Effector CD4-positive, alpha-beta T cell (primary cell): Measurements from ENCODE around the gene NDUFAF2.
"Not testable (repeated sequence)": the region's sequence is repeated elsewhere in the genome, so short reads cannot be mapped to it uniquely, and the experiment has no call there.

Source experiments
- DNase-seq: peaks from one replicate; pipeline ENCODE4 v3.0.0-alpha.2; 2020

Gene NDUFAF2

DNA sequence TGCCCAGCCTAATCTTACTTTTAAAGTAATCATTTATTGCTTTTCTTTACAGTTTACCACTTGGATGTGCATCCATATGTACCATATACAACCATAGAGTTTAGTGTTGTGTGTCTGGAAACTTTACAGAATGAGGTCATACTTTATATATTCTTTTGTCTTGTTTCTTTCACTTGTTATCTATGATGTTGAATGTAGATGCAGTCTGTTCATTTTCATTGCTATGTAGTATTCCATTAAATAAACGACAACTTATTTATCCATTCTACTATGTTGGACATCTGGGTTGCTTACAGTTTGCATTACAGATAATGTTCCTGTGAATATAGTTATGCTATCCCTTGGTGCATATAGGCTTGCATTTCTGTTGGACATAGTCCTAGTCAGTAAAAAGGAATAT lies 238.5 kb downstream of the NDUFAF2 start:
- no peak for DNase-seq

DNA sequence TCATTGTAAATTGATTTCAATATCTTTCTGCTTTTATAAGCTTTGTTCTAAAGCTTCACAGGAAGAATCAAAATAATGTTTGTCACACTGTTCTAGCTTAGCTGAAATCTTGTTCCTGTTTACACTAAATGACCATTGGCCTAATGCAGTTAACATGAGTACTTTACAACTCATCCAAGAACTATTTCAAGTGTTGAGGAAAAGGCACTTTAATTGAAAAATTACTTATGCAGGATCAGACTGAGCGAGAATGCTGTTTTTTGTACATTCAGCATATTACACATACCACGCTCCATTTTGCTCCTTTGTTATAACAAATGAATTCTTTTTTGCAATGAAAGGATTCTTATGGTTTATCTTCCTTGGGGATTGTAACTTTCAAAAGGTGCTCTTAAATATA lies 239.7 kb downstream of the NDUFAF2 start:
- DNase-seq, result no peak

- DNase-seq, result no peak
Measured at GRCh38 chr5:61186634-61187033, 241.6 kb downstream of the NDUFAF2 start.

- not testable (repeated sequence) for DNase-seq
Measured at GRCh38 chr5:61187352-61187751, 242.3 kb downstream of the NDUFAF2 start.

DNA sequence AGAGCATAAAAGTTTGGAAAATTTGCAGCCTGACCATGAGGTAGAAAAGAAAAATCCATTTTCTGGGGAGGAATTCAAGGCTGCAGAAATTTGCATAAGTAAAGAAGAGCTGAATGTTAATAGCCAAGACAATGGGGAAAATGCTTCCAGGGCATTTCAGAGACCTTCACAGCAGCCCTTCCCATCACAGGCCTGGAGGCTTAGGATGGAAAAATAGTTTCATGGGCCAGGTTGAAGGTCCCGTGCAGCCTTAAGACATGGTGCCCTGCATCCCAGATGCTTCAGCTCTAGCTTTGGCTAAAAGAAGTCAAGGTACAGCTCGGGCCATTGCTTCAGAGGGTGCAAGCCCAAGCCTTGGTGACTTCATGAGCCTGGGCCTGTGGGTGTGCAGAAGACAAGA lies 242.8 kb downstream of the NDUFAF2 start:
- DNase-seq, result not testable (repeated sequence)

- DNase-seq, result no peak
Measured at GRCh38 chr5:61198606-61199005, 253.6 kb downstream of the NDUFAF2 start.

GRCh38 chr5:61200582-61201155 lies 255.7 kb downstream of the NDUFAF2 start:
- DNase-seq, result no peak

DNA sequence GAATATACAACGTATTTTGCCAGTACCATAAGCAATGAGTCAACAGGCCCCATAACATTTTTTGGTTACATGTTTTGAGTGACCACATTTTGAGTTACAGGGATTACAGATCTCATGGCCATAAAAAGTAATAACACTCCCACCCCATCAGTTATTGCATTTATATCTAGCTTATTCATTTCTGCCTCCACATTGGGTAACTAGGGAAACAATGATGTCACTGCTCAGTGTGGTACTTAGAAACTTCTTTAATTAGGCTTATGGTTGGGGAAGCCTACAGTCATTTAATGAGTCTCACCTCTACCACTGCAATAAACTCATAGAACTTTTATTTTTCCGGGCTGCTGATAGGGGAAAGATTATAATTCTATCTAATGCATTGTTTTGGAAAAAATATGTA lies 257.2 kb downstream of the NDUFAF2 start:
- no peak for DNase-seq
